Measurements from ENCODE around the gene ZBTB37.

DNA sequence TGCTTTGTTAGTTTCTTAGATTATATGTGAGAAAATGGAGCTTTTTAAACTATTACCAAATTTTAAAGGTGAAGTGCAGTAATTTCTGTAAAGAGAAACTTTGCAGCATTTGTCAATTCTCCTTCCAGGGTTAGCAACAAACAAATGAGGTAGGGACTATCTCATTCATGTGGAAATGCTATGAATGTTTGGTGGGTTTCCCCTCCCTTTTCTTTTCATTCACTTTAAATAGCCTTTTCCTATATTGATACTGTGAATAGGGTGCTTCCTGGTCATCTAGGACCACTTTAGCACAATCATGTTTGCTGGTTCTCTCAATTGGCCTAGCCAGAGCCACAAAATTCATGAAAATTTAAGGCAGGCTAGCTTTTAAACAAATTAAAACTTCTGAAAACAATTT lies 20.6 kb downstream of the ZBTB37 start:
- TF ChIP-seq, protein P1, sequence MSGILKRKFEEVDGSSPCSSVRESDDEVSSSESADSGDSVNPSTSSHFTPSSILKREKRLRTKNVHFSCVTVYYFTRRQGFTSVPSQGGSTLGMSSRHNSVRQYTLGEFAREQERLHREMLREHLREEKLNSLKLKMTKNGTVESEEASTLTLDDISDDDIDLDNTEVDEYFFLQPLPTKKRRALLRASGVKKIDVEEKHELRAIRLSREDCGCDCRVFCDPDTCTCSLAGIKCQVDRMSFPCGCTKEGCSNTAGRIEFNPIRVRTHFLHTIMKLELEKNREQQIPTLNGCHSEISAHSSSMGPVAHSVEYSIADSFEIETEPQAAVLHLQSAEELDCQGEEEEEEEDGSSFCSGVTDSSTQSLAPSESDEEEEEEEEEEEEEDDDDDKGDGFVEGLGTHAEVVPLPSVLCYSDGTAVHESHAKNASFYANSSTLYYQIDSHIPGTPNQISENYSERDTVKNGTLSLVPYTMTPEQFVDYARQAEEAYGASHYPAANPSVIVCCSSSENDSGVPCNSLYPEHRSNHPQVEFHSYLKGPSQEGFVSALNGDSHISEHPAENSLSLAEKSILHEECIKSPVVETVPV (CRISPR knock-in tag; IDR thresholded peaks at IDR 0.05), result no peak
- TF ChIP-seq ISL1 (CRISPR knock-in tag; IDR thresholded peaks at IDR 0.05) (no peak), RARB (CRISPR knock-in tag; IDR thresholded peaks at IDR 0.05) (no peak), ARNTL (CRISPR knock-in tag; IDR thresholded peaks at IDR 0.05; ENCODE audit: borderline replicate concordance, low read depth) (no peak), GLIS3 (CRISPR knock-in tag; IDR thresholded peaks at IDR 0.05) (no peak), CREB5 (CRISPR knock-in tag; IDR thresholded peaks at IDR 0.05; ENCODE audit: low read depth) (no peak), ZFP30 (CRISPR knock-in tag; IDR thresholded peaks at IDR 0.05) (no peak)
- TF ChIP-seq, protein P2, sequence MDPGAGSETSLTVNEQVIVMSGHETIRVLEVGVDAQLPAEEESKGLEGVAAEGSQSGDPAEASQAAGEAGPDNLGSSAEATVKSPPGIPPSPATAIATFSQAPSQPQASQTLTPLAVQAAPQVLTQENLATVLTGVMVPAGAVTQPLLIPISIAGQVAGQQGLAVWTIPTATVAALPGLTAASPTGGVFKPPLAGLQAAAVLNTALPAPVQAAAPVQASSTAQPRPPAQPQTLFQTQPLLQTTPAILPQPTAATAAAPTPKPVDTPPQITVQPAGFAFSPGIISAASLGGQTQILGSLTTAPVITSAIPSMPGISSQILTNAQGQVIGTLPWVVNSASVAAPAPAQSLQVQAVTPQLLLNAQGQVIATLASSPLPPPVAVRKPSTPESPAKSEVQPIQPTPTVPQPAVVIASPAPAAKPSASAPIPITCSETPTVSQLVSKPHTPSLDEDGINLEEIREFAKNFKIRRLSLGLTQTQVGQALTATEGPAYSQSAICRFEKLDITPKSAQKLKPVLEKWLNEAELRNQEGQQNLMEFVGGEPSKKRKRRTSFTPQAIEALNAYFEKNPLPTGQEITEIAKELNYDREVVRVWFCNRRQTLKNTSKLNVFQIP (CRISPR knock-in tag; IDR thresholded peaks at IDR 0.05; ENCODE audit: borderline replicate concordance, low read depth), result no peak
